ENCODE measurements around the gene ITSN2.

DNA sequence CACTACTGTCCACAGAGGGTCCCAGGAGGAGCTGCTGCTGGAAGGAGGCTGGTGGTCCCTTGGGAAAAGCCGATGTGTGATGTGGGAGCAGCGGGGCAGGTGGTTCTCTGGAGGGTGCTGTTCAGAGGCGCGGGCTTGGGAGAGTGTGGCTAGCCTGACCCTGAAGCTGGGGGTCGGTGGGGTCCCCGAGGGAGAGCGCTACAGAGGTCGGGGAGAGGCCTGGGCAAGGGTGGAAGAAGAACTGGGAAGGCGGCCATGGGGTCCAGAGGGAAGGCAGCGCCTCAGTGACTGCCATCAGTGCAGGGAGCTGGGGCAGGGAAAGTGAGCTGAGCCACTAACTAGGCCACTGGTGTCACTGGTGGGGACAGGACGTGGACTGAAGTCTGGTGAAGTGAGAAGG lies 153.0 kb downstream of the ITSN2 start:
- TF ChIP-seq TAF7 (optimal IDR thresholded peaks at IDR 0.05; ENCODE audit: borderline replicate concordance, low read depth, low read length): no peak
- TF ChIP-seq POLR2AphosphoS5 (IDR thresholded peaks at IDR 0.05; ENCODE audit: low read depth, low read length): no peak
- no peak for TF ChIP-seq SP1 (IDR thresholded peaks at IDR 0.05; ENCODE audit: low read depth, low read length)

Measured in H1 (cell line).